NCI-H2081 (cell line): ENCODE measurements around the gene IRF2BPL.

Experiments
- DNase-seq, 2 experiments: peaks; one replicate each; lab custom pipeline; 2025; lab: John Stamatoyannopoulos, UW

The IRF2BPL gene

GRCh38 chr14:77053046-77053841, 24.7 kb upstream of the IRF2BPL start:
- no peak for DNase-seq

GRCh38 chr14:77052281-77053044, 24.0 kb upstream of the IRF2BPL start:
- DNase-seq = peak in 1 of 2 experiments; percentile 35

- DNase-seq = no peak
Measured at GRCh38 chr14:77051116-77051515, 22.6 kb upstream of the IRF2BPL start.

- no peak for DNase-seq
Measured at GRCh38 chr14:77046721-77047120, 18.2 kb upstream of the IRF2BPL start.

GRCh38 chr14:77045238-77046162, 17.0 kb upstream of the IRF2BPL start:
- DNase-seq = no peak

GRCh38 chr14:77044783-77045237, 16.3 kb upstream of the IRF2BPL start:
- DNase-seq = no peak

- no peak for DNase-seq
Measured at GRCh38 chr14:77043984-77044485, 15.5 kb upstream of the IRF2BPL start.

GRCh38 chr14:77043177-77043983, 14.9 kb upstream of the IRF2BPL start:
- DNase-seq = no peak

GRCh38 chr14:77041881-77042545, 13.5 kb upstream of the IRF2BPL start:
- DNase-seq = peak in 1 of 2 experiments; percentile 72

- DNase-seq = peak; percentile 75 to 84
Measured at GRCh38 chr14:77040741-77041653, 12.5 kb upstream of the IRF2BPL start.

- peak; percentile 99 to 100 for DNase-seq
Measured at GRCh38 chr14:77040059-77040740, 11.7 kb upstream of the IRF2BPL start.

GRCh38 chr14:77039285-77040058, 11.0 kb upstream of the IRF2BPL start:
- DNase-seq = peak in 1 of 2 experiments; percentile 58

GRCh38 chr14:77037938-77038568, 9.5 kb upstream of the IRF2BPL start:
- DNase-seq = no peak

- peak; percentile 71 to 89 for DNase-seq
Measured at GRCh38 chr14:77037215-77037937, 8.9 kb upstream of the IRF2BPL start.

GRCh38 chr14:77036484-77037214, 8.1 kb upstream of the IRF2BPL start:
- peak in 1 of 2 experiments; percentile 61 for DNase-seq

- DNase-seq = no peak
Measured at GRCh38 chr14:77035267-77035666, 6.8 kb upstream of the IRF2BPL start.
